ENCODE results near the gene ZNF121.
"Not testable (repeated sequence)": the region's sequence is repeated elsewhere in the genome, so short reads cannot be mapped to it uniquely, and the experiment has no call there.

Gene ZNF121

DNA sequence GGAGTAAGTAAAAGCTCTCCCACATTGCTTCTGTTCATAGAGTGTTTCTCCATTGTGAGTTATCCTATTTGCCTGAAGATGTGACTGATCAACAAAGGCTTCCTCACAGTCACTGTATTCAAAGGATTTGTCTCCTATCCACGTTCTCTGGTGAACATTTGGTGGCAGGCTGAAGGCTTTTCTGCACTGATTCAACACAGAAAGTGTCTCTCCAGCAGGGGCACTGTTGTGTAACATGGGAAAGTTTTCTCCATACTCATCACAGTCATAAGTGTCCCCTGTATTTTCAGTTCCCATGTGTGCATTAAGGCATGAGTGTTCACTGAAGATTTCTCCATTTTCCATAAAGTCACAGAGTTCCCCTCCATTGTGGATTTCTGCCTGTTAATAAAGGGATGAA, 17.6 kb downstream of the ZNF121 start:
- H3K4me3 Mint-ChIP-seq, result no peak overlapping the region
- H3K36me3 Mint-ChIP-seq (ENCODE audit: low read depth), result peaks cover 96% of the 10 kb centered on the region
- intact Hi-C loops (cut with micrococcal nuclease), result no loop called here
- H3K27ac Mint-ChIP-seq, result no peak overlapping the region
- no peaks in the 10 kb centered on the region for H3K27me3 Mint-ChIP-seq
- no peaks in the 10 kb centered on the region for H3K4me1 Mint-ChIP-seq (ENCODE audit: low read depth)
- peaks cover 91% of the 10 kb centered on the region for H3K9me3 Mint-ChIP-seq

- Mint-ChIP-seq H3K9me3 (peaks cover 91% of the 10 kb centered on the region), H3K4me3 (no peak overlapping the region), H3K4me1 (ENCODE audit: low read depth) (no peaks in the 10 kb centered on the region), H3K36me3 (ENCODE audit: low read depth) (peaks cover 96% of the 10 kb centered on the region), H3K27ac (no peak overlapping the region), H3K27me3 (no peaks in the 10 kb centered on the region)
- intact Hi-C loops (cut with micrococcal nuclease), result no loop called here
Measured at GRCh38 chr19:9565900-9566705, 18.2 kb downstream of the ZNF121 start.

DNA sequence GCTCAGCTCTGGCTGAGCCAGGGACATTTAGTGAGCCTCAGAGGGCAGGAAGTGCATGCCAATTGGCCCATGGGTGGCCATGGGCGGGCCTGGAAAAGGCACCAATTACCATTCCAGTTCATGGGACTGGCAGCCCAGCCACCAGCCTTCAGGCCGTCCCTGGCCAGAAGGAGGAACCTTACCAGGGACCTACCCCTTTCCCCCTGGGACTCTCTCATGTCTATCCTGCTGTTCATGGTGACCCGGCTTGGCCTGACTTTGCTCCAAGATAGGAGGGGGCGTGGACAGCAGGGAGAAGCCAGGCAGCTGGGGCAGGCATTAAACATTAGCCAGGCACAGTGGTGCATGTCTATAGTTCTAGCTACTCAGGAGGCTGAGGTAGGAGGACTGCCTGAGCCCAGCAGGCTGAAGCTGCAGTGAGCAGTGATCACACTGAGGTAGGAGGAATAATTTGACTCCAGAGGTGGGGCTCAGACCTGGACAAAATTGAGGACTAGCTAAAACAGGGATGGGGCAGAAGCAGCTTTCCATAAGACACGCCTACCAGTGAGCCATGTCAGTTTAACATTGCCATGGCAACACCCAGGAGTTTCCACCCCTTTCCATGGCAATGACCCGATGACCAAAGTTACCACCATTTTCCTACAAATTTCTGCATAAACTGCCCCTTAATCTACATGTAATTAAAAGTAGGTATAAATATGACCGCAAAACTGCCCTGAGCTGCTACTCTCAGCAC, 31.6 kb downstream of the ZNF121 start:
- Mint-ChIP-seq H3K36me3 (ENCODE audit: low read depth) (no peaks in the 10 kb centered on the region), H3K27me3 (no peaks in the 10 kb centered on the region), H3K4me3 (no peak overlapping the region), H3K9me3 (peaks cover 64% of the 10 kb centered on the region), H3K27ac (no peak overlapping the region), H3K4me1 (ENCODE audit: low read depth) (no peaks in the 10 kb centered on the region)
- intact Hi-C loops (cut with micrococcal nuclease), result no loop called here

DNA sequence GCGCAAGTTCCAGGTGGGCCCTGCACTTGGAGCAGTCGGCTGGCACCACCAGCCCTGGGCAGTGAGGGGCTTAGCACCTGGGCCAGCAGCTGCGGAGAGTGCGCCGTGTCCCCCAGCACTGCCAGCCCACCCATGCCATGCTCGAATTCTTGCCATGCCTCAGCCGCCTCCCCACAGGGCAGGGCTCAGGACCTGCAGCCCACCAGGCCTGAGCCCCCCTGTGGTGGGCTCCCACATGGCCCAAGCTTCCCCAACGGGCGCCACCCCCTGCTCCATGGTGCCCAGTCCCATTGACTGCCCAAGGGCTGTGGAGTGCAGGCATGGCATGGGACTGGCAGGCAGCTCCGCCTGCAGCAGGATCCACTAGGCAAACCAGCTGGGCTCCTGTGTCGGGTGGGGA, 36.4 kb downstream of the ZNF121 start:
- no peak overlapping the region for H3K4me3 Mint-ChIP-seq
- intact Hi-C loops (cut with micrococcal nuclease), result no loop called here
- no peaks in the 10 kb centered on the region for H3K27me3 Mint-ChIP-seq
- H3K27ac Mint-ChIP-seq, result no peak overlapping the region
- H3K36me3 Mint-ChIP-seq (ENCODE audit: low read depth), result no peaks in the 10 kb centered on the region
- peaks cover 41% of the 10 kb centered on the region for H3K9me3 Mint-ChIP-seq
- no peaks in the 10 kb centered on the region for H3K4me1 Mint-ChIP-seq (ENCODE audit: low read depth)

DNA sequence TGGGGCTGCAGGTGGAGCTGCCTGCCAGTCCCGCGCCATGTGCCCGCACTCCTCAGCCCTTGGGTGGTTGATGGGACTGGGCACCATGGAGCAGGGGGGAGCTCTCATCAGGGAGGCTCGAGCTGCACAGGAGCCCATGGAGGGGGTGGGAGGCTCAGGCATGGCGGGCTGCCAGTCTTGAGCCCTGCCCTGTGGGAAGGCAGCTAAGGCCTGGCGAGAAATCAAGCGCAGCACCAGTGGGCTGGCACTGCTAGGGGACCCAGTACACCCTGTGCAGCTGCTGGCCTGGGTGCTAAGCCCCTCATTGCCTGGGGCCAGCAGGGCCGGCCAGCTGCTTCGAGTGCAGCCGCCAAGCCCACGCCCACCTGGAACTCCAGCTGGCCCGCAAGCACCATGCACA, 43.0 kb downstream of the ZNF121 start:
- Mint-ChIP-seq H3K9me3 (peaks cover 28% of the 10 kb centered on the region), H3K36me3 (ENCODE audit: low read depth) (peaks cover 24% of the 10 kb centered on the region)
- H3K27ac Mint-ChIP-seq; H3K4me3 Mint-ChIP-seq; intact Hi-C loops (cut with micrococcal nuclease); H3K27me3 Mint-ChIP-seq; H3K4me1 Mint-ChIP-seq (ENCODE audit: low read depth): not testable (repeated sequence)

DNA sequence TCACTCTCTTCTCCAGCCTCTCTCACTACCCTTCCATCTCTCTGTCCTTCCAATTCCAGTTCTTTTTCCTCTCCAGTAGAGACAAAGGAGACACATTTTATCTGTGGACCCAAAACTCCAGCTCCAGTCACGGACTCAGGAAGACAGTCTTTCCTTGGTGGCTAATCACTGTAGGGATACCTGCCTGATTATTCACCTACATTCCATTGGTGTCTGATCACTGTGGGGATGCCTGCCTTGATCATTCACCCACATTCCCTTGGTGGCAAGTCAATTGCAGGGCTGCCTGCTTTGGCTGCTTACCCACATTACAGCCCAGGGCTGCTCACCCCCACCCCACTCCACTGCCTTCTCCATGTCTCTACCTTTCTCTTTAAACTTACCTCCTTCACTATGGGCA, 44.4 kb downstream of the ZNF121 start:
- H3K27me3 Mint-ChIP-seq; H3K4me1 Mint-ChIP-seq (ENCODE audit: low read depth); H3K27ac Mint-ChIP-seq; H3K4me3 Mint-ChIP-seq: not testable (repeated sequence)
- Mint-ChIP-seq H3K36me3 (ENCODE audit: low read depth) (peaks cover 38% of the 10 kb centered on the region), H3K9me3 (peaks cover 28% of the 10 kb centered on the region)
- intact Hi-C loops (cut with micrococcal nuclease), result loop anchor here (5.0 kb wide), 2 partner anchors 42 to 82 kb away; partner anchors contain the start of genes ZNF121 and ZNF561

DNA sequence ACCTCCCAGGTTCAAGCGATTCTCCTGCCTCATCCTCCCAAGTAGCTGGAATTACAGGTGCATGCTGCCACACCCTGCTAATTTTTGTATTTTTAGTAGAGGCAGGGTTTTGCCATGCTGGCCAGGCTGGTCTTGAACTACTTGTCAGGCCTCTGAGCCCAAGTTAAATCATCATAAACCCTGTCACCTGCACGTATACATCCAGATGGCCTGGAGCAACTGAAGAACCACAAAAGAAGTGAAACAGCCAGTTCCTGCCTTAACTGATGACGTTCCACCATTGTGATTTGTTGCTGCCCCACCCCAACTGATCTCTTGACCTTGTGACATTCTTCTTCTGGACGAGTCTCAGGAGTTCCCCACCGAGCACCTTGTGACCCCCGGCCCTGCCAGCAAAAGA, 45.1 kb downstream of the ZNF121 start:
- peaks cover 45% of the 10 kb centered on the region for H3K36me3 Mint-ChIP-seq (ENCODE audit: low read depth)
- not testable (repeated sequence) for H3K27ac Mint-ChIP-seq; H3K4me3 Mint-ChIP-seq; H3K4me1 Mint-ChIP-seq (ENCODE audit: low read depth); H3K27me3 Mint-ChIP-seq
- intact Hi-C loops (cut with micrococcal nuclease), result loop anchor here (5.0 kb wide), 2 partner anchors 43 to 83 kb away; partner anchors contain the start of genes ZNF121 and ZNF561
- H3K9me3 Mint-ChIP-seq, result peaks cover 34% of the 10 kb centered on the region

GRCh38 chr19:9538183-9539058, 45.9 kb downstream of the ZNF121 start, which contains the start of gene ZNF426:
ZNF426 (minus strand) TSS chr19:9538645; CDS start chr19:9536232, 2,413 bp downstream.
- Mint-ChIP-seq H3K36me3 (ENCODE audit: low read depth) (peaks cover 53% of the 10 kb centered on the region), H3K9me3 (peaks cover 42% of the 10 kb centered on the region)

GRCh38 chr19:9535934-9536333, 48.4 kb downstream of the ZNF121 start:
- Mint-ChIP-seq H3K27me3 (no peaks in the 10 kb centered on the region), H3K27ac (no peak overlapping the region), H3K36me3 (ENCODE audit: low read depth) (peaks cover 78% of the 10 kb centered on the region), H3K9me3 (peaks cover 57% of the 10 kb centered on the region), H3K4me3 (no peak overlapping the region), H3K4me1 (ENCODE audit: low read depth) (no peaks in the 10 kb centered on the region)
- intact Hi-C loops (cut with micrococcal nuclease), result loop anchor here (5.0 kb wide), 2 partner anchors 46 to 86 kb away; partner anchors contain the start of genes ZNF121 and ZNF561

More at GRCh38 chr19:9538183-9539058, 45.9 kb downstream of the ZNF121 start, which contains the start of gene ZNF426:
- intact Hi-C loops (cut with micrococcal nuclease), result loop anchor here (5.0 kb wide), 2 partner anchors 44 to 84 kb away; partner anchors contain the start of genes ZNF121 and ZNF561
- Mint-ChIP-seq H3K27me3 (no peaks in the 10 kb centered on the region), H3K4me1 (ENCODE audit: low read depth) (no peaks in the 10 kb centered on the region), H3K4me3 (peak within 1 kb of the TSS; percentile 93), H3K27ac (peak within 1 kb of the TSS; percentile 99)

- H3K9me3 Mint-ChIP-seq, result peaks cover 72% of the 10 kb centered on the region
- no peaks in the 10 kb centered on the region for H3K27me3 Mint-ChIP-seq
- peaks cover 90% of the 10 kb centered on the region for H3K36me3 Mint-ChIP-seq (ENCODE audit: low read depth)
- H3K27ac Mint-ChIP-seq, result no peak overlapping the region
- intact Hi-C loops (cut with micrococcal nuclease), result no loop called here
- no peaks in the 10 kb centered on the region for H3K4me1 Mint-ChIP-seq (ENCODE audit: low read depth)
- no peak overlapping the region for H3K4me3 Mint-ChIP-seq
Measured at GRCh38 chr19:9531933-9532332, 52.4 kb downstream of the ZNF121 start.

- no peaks in the 10 kb centered on the region for H3K27me3 Mint-ChIP-seq
- peaks cover 76% of the 10 kb centered on the region for H3K36me3 Mint-ChIP-seq (ENCODE audit: low read depth)
- peaks cover 89% of the 10 kb centered on the region for H3K9me3 Mint-ChIP-seq
- H3K4me1 Mint-ChIP-seq (ENCODE audit: low read depth), result no peaks in the 10 kb centered on the region
- intact Hi-C loops (cut with micrococcal nuclease), result no loop called here
- H3K27ac Mint-ChIP-seq, result no peak overlapping the region
- H3K4me3 Mint-ChIP-seq, result no peak overlapping the region
Measured at GRCh38 chr19:9528757-9529336, 55.5 kb downstream of the ZNF121 start.

- no peak overlapping the region for H3K27ac Mint-ChIP-seq
- no peak overlapping the region for H3K4me3 Mint-ChIP-seq
- peaks cover 89% of the 10 kb centered on the region for H3K9me3 Mint-ChIP-seq
- H3K36me3 Mint-ChIP-seq (ENCODE audit: low read depth), result peaks cover 27% of the 10 kb centered on the region
- H3K27me3 Mint-ChIP-seq, result no peaks in the 10 kb centered on the region
- intact Hi-C loops (cut with micrococcal nuclease), result no loop called here
- no peaks in the 10 kb centered on the region for H3K4me1 Mint-ChIP-seq (ENCODE audit: low read depth)
Measured at GRCh38 chr19:9523885-9524474, 60.3 kb downstream of the ZNF121 start.
